GM21723 (cell line): ENCODE measurements around the gene NKAIN2.
"Not testable (repeated sequence)": the region's sequence is repeated elsewhere in the genome, so short reads cannot be mapped to it uniquely, and the experiment has no call there.

Experiments
- ATAC-seq: cut with Tn5 transposase; IDR thresholded peaks from one replicate; pipeline ENCODE4 v1.9.1; 2021; ENCODE audit warnings: mild to moderate bottlenecking, moderate library complexity; ENCODE audit not compliant: unreplicated experiment

The NKAIN2 gene

DNA sequence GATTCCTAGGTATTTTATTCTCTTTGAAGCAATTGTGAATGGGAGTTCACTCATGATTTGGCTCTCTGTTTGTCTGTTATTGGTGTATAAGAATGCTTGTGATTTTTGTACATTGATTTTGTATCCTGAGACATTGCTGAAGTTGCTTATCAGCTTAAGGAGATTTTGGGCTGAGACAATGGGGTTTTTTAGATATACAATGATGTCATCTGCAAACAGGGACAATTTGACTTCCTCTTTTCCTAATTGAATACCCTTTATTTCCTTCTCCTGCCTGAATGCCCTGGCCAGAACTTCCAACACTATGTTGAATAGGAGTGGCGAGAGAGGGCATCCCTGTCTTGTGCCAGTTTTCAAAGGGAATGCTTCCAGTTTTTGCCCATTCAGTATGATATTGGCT lies 363.6 kb downstream of the NKAIN2 start:
- not testable (repeated sequence) for ATAC-seq

DNA sequence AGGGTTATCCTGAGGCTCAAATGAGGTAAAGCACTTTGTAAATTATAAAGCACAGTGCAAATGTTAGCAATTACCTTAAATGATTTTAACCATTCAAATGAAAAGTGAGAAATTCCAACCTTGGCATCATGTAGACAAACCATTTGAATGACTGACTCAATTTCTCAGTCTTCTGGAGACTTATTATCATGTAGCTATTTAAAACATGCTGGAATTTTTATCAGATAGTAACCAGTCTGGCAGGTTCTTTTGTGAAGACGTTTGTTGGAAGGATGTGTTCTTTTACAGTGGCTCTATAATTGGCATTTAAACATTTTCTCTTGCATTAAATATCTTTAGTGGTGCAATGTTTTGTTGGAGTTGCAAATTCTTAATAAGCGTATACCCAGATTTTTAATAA lies 386.6 kb downstream of the NKAIN2 start:
- no peak for ATAC-seq

DNA sequence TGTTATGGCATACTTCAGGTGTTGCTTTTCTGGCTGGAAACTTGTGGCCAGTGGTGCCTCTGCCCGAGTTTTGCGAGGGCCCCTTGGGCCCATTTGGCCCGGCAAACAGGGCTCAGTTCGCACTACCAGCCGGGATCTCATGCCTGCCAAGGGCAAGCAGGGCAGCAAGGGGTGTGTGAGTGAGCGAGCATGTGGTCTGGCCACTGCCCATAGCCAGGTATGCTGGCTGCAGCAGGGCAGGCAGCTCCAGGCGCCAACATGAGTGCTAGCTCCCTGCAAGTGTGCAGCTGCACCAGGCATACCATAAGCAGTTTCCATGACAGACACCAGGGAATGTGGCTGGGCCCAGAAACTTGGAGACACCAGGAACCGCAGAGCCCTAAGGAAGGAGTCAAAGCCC lies 389.5 kb downstream of the NKAIN2 start:
- ATAC-seq: no peak

DNA sequence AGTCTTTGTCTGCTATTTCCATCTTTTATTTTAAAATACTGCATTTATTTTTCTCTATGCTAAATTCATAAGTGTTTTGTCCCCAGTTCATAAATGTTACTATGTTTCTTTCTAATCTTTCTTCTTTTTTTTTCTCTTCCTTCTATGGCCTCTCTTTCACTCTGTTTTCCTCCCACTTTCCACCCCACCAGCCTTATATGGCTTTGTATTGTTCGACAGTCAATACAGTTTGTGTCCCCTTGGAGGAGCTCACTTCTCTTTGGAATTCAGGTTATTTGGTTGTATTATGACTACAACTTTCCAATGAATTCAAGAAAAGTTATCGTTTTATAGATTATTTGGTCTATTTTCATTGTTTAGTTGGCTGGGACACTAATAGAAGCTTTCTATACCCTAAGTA lies 393.5 kb downstream of the NKAIN2 start:
- no peak for ATAC-seq

DNA sequence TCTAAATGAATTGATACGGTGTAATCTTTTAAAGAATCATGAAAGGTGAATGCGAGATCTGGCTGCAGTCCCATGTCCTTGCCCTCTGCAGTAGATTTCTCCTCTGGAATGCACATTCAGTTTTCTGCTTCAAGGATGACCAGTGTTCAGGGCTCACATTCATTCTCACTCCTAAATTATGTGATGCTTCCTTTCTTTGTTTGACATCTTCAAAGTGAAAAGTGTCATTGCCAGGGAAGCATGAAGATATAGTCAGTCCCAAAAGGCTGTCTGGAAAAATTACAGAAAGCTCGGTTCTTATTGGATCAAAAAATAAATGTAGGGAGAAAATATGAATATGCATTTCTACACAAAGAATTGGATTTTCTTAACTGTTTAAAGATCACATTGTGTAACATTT lies 395.6 kb downstream of the NKAIN2 start:
- no peak for ATAC-seq

DNA sequence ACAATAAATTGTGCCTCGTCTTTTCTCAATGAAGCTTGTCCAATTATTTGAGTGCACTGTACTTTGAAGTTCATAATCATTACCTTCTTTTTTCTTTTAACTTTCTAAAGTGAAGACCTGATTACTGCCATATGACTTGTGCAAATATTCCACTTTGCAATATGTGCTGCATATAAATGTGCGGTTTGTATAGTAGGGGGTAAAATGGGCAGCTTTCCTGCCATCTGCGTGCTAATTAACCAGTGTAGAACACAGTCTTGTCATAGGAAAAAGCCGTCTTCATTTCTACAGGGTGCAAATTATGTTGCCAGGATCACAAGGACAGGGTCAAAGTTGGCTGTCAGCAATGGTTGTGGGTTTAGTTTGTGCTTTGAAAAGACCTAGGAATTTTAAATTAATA lies 397.0 kb downstream of the NKAIN2 start:
- ATAC-seq: no peak

DNA sequence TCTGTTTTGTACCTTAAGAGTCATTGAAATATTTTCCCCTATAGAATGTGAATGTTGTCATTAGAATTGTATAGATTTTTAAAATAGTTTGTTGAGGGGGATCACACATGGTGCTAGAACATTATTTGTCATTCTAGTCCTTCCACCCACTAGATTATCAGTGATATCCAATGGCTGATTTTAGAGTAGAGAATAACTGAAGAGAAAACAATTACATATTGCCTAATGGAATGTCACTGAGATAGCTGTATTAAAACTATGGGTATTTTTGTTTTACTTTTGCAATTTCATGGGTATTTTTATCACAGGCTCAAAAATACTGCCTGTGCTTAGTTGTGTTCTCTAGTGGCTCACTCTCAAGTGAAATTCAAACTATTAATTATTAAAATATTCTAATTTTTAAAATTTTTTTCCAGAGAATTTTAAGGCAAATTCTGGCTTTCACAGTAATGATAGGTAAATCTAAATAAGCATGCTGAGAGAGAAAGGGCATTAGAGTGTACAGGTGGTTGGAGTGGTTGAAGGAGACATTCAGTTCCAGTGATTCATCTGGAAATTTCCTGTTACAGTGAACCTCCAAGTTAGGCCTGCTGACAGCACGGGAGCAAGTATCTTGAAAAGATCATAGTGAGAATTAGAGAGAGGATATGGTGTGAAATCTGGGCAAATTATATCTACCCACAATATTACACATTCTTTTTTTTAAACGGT lies 399.6 kb downstream of the NKAIN2 start:
- ATAC-seq: no peak

DNA sequence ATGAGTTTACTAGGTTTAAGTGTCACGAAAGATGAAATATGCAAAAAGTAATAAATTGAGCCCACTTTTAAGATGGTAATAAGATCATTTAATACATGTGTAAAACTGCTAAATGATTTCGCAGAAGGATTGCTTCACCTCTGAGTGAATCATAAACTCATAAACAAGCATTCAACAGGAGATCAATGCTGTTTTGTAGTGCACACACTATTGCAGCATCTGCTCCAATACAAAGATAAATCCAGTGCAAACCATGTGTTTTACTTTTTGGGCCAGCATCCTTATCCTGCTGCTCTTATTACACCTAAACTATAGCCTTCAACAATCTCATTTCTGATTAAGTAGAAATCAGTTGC lies 400.1 kb downstream of the NKAIN2 start:
- ATAC-seq: no peak

DNA sequence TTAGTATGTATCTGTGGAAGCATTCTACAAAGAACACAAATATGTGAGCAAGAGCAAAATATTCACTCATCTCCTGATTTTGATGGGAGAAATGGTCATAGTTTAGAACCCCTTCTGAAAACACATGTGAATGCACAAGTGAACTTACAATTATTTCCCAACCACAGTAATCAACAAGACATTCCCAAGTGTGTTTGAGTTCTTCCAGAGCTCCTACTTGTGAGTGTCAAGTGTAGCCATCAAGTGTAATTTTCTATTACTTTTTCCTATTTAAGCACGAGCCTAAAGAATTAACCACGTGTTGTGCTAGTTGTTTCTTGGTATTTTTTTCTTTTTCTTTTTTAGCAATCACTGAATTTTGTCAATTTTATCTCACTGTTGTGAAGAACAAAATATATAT lies 402.3 kb downstream of the NKAIN2 start:
- no peak for ATAC-seq

DNA sequence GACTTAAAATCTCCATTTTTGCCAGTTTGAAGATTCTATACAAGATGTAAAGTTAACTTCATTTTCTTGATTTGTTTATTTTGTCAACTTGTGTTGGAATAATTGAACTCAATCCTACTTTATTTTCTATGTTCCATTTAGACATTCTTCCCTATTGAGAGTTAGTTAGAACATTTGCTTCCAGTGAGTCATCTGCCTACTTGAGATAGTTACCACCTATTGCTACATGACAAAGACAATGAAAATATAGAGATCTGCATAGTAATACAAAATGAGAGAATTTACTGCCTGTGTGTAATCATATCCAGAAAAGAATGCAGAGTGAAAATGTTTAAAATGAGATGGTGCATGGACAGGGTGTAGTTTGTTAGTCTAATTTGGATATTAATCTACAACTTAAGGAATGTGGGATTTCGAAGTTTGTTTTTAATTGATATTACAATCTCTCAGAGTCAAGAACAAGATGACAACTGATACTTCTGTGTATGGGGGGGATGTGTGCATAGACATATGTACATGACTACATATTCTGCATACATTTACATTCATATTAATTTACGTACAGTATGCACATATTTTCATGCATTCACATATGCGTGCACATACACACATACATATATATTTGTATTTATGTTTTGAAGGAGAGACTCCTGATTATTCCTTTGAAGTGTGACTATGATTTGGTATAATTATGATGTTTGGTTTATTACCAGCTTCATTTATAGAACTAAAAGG lies 420.1 kb downstream of the NKAIN2 start:
- no peak for ATAC-seq

DNA sequence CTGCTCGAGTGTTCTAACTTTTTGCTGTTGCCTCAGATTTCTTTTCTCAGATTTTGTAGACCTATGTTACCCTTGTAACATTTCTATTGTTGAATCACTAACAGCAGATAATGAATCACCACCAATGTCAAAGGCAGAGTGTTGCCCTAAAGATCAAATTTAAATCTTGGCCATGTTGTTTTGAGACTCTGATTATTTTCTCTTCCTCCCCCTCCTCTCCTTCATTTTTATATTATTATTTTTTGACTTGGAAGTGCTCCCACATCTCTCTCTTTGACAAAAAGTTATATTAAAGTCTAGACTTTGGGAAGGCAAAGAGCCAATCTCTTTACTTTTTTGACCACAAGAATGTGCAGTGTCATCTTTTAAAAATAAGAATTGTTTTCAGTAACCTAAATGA lies 422.7 kb downstream of the NKAIN2 start:
- ATAC-seq: no peak

DNA sequence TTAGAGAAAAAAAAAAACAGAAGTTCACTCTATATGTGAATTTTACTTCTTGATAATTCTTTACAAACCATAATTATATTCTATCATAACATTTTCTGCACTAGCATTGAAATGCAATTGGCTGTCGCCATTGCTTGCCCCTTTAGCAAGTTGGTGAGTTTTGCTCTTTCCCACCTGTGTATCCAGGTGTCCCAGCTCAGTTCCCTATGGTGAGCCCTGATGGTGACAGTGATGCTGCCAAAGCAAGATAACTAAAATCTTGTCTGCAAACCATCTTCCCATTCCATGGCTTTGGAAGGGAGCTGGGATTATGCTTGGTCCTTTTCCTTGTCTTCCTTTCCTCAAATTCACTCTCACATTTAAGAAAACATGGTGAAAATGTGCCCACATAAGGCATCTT lies 429.6 kb downstream of the NKAIN2 start:
- ATAC-seq: no peak

DNA sequence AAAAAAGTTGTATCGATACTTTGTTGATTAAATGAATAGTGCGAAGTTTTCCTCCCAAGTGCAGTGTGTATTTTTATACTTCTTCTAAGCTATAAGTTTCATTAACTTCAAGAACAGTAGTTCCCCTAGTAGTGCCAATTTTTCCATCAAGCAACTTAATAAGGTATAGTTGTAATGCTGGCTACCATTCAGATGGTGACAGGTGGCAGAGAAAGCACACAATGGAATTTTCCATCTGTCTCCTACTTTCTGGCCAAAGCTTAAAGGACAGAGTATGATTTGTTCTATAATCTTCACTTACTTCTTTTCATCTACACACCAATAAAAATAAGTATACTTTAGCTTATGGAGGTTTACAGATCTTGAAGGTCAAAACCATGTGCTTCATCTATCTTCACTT lies 431.1 kb downstream of the NKAIN2 start:
- ATAC-seq: no peak

DNA sequence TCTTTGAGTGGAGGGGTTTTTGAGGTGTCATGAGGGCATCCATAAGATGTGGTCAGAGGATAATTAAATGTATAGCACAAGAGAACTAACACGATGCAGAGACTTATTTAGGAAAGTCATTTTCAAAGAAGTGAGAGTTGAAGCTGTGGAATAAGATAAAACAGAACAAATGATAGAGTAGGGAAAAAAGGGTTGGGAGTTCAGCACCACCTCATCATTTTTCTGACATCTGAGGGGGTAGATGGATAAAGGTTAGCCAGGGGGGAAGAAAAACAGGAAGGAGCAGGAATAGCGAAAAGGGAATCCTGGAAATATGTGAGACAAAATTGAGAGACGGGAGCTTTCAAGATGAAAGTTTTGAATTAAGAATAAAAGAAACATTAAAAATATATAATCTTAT lies 434.2 kb downstream of the NKAIN2 start:
- no peak for ATAC-seq

DNA sequence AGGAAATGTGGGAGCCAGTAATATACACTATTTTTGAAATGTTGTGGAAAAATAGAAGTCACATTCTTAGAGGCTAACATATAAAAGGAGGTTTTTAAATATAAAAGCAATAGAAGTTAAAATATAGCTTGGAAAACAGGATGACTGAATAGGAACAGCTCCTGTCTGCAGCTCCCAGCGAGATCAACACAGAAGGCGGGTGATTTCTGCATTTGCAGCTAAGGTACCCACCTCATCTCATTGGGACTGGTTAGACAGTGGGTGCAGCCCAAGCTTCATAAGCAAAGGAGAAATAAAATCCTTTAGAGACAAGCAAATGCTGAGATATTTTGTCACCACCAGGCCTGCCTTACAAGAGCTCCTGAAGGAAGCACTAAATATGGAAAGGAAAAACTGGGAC lies 434.7 kb downstream of the NKAIN2 start:
- ATAC-seq: not testable (repeated sequence)

DNA sequence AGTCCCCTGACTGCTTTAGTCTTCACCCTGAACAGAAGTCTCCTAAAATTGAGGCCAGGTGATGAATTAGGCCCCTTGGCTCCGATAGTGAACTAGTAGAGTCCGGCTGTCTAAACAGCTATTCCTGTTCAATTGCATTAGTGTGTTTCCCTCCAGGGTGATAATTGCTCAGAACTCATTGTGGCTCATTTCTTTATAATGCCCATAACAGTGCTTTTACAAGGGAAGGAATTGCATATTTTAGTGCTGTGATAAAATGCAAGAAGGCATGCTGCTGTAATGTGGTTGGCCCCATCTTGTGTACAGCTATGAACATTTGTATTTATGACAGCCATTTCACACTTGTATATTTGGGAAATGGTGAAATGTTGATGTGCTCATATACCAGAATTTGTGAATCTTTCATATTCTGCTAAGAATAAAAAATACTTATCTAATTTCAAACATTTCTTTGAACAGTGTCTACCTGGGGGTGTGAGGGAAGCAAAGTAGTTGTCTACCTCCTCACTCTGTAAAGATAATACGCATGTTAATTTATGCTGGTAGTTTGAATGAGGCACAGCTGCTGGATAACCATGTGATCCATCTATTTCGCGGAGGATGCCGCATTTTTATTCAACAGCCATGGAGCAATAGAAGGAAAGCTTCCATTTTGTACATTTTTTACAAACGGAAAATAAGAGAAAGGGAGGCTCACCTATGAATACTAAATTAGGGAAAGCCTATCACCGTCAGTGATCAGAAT lies 451.4 kb downstream of the NKAIN2 start:
- no peak for ATAC-seq

DNA sequence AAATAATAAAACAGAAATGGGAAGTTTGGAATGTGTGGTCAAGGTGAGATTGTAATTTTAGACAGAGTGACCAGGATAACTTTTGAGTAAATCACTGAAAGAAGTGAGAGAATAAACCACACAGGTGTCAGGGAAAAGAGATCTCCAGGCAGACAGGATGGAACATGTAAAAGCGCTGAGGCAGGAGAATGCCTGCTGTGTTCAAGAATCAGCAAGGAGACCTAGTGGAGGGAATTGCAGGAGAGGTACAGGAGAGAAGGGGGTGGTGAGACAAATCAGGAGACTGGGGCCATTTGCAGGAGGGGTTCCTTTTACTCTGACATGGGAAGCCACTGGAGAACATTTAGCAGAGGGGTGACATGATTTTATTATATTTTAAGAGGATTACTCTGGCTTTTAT lies 456.7 kb downstream of the NKAIN2 start:
- ATAC-seq: no peak

DNA sequence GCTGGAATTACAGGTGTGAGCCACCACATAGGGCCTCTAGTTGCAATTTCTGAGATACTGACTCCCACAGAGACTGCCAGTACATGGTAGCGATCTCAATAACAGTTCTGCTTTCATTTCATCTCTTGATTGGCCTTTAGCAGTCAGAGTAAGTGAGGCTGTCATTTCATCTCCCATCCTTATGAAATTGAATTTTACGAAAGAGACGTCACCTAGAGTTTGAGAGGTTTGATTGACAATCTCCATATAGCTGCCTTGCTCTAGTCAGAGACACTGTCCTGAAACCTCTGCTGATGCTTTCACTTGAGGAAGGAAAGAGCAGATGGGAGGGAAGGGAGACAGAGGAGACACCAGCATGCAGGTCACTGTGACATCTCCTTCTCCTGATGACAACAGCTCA lies 466.1 kb downstream of the NKAIN2 start:
- ATAC-seq: no peak

DNA sequence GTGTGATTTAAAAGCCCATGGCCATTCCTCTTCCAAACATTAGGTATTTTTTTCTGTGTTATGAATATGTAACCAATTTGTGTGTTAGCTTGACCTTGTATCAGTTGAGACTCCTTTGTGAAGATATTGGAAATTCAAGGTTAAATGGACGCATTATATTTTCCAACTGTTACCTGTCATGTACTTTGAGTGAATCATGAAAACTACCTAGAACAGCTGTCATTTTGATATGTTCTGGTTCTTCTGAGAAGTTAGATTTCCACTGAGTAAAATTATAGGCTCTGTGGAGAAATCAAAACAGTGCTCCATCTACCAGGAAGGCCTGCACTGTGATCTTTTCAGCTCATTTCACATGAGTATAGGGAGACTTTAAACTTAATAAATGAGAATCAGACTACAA lies 470.0 kb downstream of the NKAIN2 start:
- no peak for ATAC-seq

DNA sequence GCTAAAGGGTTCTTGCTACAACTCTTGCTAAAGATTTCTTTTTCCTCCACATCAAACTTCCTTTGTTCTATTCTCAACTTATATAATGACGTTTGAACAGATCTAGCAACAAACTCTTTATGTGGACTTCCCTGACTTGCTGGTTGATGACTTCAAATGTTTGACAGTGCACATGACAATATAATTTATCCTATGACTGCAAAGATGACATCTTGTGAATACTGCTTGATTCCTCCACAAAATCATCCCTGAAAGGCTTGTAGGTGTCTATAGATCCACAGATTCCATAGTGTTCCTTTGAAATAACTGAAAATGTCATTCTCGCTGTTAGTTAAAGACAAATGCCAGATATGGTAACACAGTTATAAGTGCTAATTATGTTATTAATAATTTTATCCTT lies 478.9 kb downstream of the NKAIN2 start:
- no peak for ATAC-seq

DNA sequence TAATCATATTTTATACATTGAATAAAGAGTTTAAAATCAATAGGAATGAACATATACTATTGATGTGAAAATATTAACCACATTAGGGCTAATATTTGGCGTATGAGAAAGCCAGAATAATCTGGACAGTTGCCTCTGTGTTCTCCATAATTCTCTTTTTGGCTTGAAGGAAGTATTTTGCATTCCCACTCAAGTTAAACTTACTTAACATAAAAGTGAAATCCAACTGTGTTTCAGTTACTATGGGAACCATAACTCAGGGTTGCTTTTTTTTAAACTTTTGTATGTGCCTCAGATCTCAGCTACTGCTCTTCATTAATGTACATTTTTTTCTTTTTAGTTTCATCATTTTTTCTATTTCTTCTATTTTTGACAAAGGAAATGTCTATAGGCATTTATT lies 479.8 kb downstream of the NKAIN2 start:
- ATAC-seq: no peak

DNA sequence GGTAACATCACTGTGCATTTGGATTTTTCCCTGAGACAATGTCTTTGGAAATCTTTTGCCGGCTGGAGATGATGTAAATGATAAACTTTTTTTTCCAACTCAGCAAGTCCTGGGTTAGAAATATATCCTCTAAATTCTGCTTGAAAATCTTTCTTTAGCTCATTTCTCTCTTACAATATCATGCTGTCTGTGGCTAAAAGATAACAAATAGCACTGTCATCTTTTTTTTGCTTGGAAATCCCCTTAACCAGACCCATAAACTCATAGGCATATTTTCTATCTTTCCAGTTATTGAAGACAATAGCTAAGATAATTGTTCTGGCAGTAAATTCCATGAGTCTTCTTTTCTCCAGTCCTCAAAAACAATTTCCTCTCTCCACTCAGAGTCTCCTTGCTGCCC lies 481.5 kb downstream of the NKAIN2 start:
- no peak for ATAC-seq
